HG03066 (cell line): ENCODE results near the gene ZNF526.

ENCODE experiments used
- ATAC-seq: cut with Tn5 transposase; IDR thresholded peaks from one replicate; pipeline ENCODE4 v1.9.1; 2021; ENCODE audit warnings: low read depth; ENCODE audit not compliant: unreplicated experiment

ZNF526 gene

DNA sequence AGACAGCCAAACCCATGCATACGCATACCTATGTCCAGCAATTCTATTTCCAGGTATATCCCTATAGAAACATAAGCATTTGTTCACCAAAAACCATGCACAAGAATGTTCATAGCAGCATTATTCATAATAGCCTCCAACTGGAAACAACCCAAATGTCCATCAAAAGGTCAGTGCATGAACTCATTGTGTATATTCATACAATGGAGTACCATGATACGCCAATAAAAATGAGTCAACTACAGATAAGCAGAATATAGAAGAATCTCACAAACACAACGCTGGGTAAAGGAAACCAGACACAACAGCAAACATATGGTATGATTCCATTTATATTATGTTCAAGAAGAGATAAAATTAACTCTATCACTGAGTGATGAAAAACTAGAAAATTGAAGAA, 26.4 kb upstream of the ZNF526 start:
- no peak for ATAC-seq

DNA sequence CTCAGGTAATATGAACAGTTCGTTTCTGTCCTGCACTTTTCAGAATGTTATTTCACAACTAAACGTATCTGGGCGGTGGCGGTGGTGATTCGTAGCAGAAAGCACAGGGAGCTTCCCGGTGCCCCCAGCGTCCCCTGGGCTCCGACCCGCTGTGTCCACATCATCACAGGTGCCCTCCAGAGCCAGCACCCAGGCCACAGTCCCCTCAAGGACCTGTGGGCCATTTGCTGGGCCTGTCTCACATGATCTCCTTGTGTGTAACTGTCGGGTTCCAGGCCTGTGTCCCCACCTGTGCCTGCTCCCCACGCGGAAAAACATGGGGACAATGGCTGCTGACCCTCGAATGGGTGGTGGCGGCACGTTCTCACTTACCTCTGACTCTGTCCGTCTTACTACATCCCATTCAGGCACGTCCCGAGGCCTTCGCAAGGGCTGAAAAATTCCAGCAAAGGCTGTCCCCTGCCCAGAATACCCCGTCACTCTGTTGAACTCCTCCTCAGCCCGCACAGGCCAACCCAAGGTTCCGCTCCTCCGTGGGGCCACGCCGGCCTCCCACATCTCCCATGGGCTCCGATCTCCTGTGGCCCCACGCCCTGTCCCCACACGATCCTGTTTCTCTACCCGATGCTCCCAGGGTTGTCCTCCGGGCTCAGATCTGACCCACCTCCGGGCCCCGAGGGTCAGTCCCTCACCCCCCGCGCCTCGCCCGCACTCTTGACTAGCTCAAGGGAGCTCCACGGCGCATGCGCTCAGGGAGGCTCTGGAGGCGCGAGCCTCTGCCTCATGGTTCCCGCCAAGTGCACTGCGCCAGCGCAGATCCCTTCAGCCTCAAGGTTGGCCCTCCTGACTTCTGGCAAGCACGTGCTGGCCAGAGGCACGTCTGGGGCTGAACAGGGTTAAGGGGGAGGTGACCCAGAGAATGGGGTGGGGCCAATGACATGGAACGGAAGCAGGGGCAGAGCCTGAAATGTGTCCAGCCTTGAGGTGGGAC, 23.8 kb upstream of the ZNF526 start:
- ATAC-seq: no peak

DNA sequence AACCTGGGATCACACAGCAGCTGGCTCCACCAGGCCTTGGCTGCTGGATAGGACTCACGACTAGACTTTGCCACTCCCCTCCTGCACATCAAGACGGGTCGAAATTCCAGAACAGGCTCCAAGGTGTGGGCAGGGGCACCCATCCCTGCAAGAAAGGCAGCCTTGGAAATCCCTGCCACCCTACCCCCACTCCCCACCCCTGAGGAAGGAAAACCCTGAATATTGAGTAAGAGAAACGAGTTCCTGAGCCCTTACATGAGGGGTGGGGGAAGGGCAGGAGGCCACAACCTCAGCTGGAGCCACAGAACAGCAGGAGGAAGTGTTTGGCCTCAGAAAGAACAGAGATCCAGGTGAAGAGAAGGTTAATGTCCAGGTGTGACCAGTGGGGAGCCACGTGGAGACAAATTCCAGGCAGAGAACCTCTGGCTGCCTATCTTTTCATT, 22.7 kb upstream of the ZNF526 start:
- no peak for ATAC-seq

DNA sequence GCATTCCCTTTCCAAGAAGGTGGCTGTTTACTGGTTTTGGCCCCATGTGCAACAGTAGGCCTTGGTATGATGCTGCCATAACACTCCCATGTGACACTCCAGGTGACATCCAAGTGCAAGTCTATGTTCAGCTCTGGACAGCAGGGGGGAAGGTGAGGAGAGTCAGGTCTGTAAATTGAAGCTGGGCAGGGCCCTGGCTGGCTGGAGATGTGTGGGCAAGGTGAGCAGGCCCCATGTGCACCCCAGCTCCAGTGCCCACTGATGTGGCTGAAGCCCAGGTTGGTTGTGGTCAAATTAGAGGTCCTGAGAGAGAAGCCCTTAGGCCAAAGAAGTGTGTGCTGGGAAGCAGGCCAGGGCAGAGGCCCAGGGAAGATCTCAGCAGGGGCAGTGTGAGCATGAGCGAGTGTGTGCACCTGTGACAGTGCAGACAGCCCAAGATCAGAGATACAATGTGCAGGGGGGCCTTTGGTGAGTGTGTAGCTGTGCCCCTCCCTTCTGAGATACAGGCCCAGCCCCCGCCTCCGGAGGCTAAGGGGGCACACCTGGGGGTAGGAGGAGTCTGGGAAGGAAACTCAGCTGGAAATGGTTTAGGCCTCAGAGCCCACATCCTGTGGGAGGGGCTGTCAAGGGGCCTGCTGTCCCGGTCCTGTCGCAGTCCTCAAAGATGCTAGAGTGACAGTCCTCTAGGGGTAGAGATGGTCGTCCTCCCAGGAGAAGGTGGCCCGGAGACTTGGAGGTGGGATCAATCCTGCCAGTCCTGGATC, 21.3 kb upstream of the ZNF526 start:
- ATAC-seq: peak; percentile 43

DNA sequence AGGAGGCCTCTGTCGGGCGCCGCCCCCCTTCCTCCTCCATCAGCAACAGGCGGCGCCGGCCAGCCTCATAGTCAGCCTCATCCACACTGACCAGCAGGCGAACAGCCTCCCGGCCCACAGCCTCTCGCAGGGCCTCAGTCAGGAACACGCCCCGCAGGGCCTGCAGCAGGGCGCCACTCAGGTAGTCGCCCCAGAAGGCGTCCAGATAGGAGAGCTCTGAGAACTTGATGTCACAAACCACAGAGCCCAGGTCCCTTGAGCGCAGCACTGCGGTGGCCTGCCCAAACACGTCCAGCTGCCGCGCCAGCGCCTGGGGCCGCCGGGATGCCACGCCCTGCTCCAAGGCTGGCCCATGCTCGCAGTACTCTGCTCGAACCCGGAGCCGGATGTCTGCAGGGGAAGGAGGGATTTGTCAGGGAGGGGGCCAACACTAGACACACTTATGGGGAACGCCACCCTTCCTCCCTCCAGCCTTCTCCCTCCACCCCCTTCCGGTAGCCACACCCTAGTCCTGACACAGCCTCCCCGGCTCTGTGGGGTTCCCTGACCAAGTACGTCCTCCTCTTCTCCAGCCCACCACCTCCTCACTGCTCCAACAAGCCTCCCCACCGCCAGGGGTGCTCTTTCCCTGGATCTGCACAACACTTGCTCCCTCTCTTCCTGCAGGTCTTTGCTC, 20.5 kb upstream of the ZNF526 start:
- peak; percentile 44 for ATAC-seq

DNA sequence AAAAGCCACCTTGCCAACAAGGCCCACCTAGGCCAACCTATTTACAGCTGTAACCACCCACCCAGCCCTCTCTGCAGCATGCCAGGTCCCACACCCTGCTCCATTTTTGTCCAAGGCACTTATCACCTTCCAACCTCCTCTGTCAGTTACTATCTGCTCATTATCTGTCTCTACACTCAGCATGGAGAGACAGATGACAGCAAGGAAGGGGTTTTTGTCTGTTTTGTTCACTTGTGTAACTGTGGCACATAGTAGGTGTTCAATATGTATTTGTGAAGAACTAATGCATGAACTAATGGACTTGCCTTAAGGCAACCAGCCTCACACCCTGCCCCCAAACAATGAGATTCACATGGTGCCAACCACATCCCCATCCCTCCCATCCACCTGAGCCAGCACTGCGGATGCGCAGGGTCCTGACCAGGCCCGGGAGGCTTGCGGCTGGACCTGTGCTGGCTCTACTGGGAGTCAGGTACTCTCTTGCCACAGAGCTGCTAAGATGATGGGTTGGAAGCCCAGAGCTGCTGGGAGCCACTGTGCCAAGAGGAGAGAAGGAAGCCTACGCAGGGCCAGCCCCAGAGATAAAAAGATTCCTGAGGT, 19.9 kb upstream of the ZNF526 start:
- no peak for ATAC-seq

DNA sequence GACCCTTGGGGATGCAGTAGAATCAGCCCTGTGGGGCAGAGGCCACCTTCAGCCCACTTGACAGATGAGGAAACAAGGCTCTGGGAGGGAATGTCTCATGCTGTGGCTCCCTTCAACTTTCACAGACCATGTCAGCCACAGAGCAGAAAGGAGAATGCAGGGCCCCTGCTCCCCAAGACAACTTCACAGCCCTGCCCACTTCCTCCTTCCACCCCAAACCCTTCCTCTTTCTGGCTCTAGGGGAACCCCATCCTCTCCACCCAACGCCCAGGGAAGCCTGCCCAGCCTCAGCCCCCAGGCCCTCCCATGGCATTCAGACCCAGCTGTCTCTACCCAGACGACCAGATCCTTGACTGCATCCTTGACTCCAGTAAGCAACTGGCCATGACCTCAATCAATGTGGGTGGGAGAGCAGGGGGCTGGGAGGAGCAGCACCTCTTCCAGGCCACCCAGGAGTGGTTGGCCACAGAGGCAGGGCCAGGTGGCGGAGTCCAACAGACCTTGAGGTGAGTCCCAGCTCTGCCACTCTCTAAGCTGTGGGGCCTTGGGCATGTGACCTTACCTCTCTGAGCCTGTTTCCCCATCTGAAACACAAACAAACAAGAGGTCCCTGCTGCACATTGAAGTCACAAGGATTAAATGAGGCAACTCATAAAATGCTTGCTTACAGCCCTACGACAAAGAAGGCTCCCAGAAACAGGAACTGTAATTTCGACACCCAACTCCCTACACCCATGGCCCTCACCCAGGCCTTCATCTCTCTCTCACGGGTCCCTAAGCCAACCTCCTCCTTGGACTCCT, 18.4 kb upstream of the ZNF526 start:
- no peak for ATAC-seq

DNA sequence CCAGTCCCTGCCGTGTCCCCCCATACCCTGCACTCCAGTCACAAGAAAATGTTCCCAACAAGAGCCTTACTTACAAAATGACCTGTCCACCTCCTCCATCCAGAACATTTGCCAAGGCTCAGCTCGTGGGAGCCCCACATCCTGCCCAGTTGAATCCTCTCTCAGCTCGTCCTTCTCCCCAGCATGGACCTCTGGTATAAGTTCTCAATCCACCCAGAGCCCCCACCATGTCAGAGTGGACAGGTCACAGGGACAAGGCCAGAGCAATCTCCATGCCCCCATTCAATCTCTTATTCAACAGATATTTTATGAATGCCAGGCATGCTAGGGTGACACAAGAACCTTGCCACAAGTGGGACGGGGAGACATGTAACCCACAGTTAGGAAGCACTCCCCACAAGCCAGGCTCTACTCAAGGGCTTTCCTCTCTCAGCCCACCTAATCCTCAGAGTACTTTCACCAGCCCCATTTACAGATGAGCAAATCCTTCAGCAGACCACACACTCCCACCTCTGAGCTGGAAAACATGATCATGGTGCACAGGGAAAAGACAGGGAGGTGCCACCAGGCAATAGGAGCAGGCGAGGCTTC, 17.7 kb upstream of the ZNF526 start:
- no peak for ATAC-seq

DNA sequence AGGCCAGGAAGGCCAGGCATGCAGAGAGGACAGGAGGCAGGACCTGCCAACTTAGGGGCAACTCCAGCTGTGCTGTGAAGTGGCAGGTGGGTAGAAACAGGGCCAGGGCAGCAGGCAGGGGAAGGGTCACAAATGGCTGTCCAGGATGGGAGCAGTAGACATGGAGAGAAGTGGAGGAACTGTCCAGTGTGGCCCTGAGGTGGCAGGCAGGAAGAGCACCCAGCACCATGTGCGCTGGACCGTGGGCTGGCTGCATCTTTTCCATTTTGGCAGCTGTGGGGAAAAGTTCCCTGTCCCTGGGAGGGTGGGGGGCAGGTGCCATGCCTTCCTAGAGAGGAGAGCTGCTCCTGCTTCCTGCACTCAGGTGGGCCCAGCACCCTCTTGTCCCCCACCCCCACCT, 16.4 kb upstream of the ZNF526 start:
- ATAC-seq: no peak

DNA sequence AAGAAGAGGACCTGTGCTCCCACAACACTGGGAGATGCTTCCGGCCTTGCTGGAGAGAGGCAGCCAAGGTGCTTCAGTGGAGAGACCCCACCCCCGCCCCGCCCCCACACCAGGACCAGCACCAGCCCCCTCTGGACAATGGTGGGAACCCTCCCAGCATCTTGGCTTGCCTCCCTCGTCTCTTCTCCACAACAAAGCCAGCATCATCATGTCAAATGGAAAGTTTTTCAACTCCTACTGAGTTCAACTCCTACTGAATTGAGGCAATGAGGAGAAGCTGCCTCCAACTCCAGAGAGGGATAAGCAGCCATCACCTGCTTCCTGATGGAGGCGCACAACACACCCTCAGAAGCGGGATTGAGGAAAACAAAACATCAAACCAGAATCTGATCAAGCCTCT, 15.4 kb upstream of the ZNF526 start:
- ATAC-seq: no peak

DNA sequence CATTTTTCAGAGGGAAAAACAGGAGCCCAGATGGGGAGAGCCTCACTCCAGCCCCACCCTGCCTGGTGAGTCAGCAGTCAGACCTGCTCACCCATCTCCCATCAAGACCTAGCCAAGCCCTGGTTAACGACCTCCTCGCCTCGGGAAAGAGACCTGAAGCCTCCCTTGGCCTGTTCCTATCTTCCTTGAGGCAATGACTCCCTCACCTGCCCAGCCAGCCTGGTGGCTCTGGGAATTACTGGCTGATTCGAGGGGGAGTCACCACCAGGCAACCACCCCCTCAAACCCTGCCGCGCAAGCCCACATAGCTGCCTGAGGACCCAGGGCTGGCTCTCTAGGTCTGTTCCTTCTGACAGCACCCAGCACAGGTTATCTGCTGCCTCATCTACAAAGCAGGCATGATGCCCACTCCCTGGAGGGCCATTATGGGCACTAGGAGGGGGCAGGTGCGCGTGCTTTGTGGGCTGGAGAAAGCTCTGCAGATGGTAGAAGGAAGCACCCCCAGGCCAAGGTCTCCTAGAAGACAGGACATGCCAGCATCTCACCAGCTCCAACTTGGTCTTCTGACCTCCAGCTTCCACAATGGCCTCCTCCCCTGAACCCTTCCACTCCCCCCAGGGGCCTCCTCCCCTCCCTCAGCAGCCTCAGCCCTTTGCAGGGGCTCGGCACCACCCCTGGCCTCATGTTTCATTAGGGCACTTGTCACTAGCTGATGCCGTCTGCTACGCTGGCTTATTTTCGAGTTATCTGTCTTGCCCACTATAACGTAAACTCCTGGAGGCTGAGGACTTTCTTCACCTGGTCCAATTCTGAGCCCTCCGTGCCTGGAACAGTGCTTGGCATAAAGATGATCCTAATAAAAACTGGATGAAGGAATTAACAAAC, 13.0 kb upstream of the ZNF526 start:
- no peak for ATAC-seq

DNA sequence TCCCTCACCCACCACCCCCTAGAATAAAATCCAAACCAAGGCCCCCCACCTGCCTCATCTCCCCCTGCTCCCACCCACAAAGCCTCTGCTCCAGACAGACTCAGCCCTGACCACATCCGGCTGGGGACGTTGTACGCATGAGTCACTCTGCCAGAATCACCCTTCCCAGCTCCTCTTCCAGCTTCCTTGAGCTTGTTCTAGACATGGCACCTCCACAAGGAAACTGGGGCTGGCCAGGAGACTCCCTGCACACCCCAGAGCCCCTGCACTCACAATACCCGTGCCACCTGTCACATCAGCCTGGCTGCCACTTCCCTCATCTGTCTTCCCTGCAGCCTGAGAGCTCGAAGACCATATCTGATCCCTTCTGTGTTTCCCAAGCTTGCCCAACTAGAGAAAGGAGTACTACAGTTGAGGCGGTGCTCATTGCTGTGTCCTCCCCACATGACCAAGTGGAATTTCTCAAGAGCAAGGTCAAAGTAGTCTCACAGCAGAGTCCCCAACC, 12.3 kb upstream of the ZNF526 start:
- no peak for ATAC-seq

DNA sequence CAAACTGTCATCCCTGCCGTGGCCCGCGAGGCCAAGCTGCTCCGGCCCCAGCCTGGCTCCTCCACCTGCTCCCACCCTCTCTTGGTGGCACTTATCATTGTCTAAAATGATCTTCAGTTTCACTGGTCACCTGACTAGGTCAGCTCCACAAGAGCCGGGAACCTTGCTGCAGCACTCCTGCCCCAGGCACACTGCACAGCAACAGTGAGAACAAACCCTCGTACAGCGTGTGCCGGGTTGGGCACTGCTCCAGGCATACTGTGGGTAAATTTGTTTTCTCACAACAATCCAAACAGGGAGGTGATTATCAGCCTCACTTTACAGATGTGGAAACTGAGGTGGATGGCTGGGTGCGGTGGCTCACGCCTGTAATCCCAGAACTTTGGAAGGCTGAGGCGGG, 11.5 kb upstream of the ZNF526 start:
- ATAC-seq: no peak

DNA sequence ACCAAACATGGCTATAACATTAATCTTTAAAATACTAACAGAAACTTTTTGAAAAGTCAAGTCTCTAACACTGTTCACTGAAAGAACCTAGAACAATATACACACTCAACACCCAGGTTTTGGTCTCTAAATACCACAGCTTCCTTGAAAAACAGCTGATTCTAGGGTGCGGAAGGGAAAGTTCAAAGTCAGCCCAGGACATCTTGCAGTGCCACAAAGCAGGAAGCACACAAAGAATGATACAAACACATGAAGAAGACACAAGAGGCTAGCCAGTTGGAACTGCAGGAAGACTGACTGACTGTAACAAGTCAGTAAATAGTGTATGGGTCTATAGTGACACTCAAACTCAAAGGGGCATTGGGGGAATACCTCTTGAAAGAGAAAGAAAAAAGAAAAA, 7.2 kb upstream of the ZNF526 start:
- ATAC-seq: no peak

DNA sequence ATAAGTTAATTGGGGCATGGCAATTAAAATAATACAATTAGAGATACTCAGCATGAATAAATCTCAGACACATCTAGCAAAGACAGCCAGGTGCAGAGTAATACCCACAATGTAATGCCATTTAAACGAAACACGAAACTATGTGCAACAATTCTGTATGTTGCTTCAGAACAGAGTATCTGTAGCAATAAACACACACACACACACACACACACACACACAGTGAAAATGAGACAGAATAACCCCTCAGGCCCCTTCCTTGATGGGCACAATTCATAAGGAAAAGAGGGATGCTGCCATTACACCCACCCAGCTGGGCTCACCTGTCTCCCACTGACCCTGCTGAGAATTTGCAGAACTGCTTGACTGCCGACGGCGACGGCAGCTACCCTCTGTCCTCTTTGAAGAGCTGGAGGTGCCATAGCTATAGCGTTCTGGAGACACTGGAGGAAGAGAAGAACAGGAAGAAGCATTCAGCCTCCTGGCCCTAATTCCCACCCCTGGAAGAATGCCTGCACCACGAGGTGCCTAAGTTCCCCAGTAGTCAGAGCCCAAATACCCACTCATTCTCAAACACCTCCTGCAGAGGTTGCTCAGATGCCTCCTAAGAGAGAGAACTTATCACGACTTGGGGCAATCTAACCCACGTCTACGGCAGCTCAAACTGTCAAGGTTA, 5.2 kb upstream of the ZNF526 start:
- ATAC-seq: no peak

DNA sequence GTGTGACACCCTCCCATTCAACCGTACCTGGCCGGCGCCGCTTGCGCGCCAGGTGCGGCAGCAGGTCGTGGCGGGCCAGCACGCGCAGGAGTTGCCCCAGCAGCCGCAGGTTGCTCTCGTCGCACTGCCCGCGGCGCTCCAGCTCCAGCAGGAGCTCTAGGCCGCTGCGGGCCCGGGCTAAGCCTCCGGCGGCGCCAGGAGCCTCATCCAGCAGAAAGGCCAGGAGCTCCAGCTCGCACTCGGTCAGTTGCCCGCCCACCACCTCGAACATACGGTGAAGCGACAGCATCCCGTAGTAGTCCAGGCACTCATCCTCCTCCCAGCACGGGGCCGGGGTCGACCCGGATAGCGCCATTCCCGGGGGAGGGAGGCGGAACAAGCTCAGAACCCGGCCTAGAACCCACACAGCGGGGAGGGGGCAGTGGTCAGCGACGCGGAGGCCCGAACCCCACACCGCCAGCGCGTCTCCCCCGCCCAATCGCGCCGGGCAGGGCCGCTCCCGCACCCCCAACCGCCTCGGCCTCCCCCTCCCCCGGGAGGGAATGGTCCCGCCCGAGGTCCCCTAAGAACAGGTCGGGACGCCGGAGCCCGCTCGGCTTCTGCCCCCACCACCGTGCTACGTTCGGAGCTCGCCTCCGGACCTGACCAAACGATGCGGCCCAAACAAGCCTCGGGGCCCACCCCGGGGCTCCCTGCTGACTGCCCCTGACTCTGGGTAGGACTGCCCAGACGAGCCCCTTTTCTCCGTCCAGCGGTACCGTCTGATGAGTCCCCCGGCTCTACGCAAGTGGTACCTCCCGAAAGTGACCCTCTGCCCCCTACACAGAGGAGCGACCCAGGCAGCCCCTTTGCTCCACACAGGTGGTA, 3.2 kb upstream of the ZNF526 start:
- peak; percentile 5 for ATAC-seq
